Endothelial cell of umbilical vein (primary cell): ENCODE results near the gene ELL2. TPM values are rescaled to one million over a fixed set of nuclear protein-coding genes. Genes with fewer than 3 reads are reported as not detected.
"Not testable (repeated sequence)": the region's sequence is repeated elsewhere in the genome, so short reads cannot be mapped to it uniquely, and the experiment has no call there.

Experiments
- BruUV-seq: library from RNA; stranded (reverse); fragments of 400-500 nt; replicated peaks from 2 replicates; lab custom pipeline; 2021; lab: Mats Ljungman, UMichigan
- CTCF ChIA-PET: fragments of 300-600, 350-600 bp; sonication (Branson Sonifier 250); formaldehyde crosslinking; loops from one replicate; lab custom pipeline; 2021; ENCODE audit warnings: antibody characterized with exemption, inconsistent platforms; lab: Charles Lee
- POLR2A ChIA-PET: fragments of 300-600, 350-600 bp; sonication (Branson Sonifier 250); formaldehyde crosslinking; loops from one replicate; lab custom pipeline; 2021; ENCODE audit warnings: antibody characterized with exemption, inconsistent platforms; lab: Charles Lee
- DNase-seq: peaks from one replicate; pipeline ENCODE4 v3.0.0-alpha.2; 2011; ENCODE audit warnings: low read depth, low spot score
- FAIRE-seq: peaks from 2 replicates; lab custom pipeline; 2011; peaks lifted over from hg19 to GRCh38; lab: Jason Lieb, UNC
- H2AFZ ChIP-seq: 2 replicates; pipeline ENCODE4 v1.6.0; 2012; ENCODE audit warnings: low read depth, low read length, control low read depth, inconsistent platforms
- H3K27ac ChIP-seq: 2 replicates; pipeline ENCODE4 v1.5.1; 2011; ENCODE audit warnings: low read depth, mild to moderate bottlenecking, control low read depth, low read length, moderate library complexity; ENCODE audit not compliant: insufficient read depth
- H3K27me3 ChIP-seq, 2 experiments: 2 replicates each; pipeline versions ENCODE4 v1.6.0 to v1.6.1; 2011; ENCODE audit warnings: low read length in 2 of 2, mixed read lengths in 1 of 2; ENCODE audit not compliant: control insufficient read depth in 2 of 2, insufficient read depth in 2 of 2
- H3K36me3 ChIP-seq, 2 experiments: 2 replicates in 1 of 2; 3 replicates in 1 of 2; pipeline ENCODE4 v1.5.1; 2011; ENCODE audit warnings: low read length in 2 of 2, mild to moderate bottlenecking in 1 of 2, moderate library complexity in 1 of 2; ENCODE audit not compliant: control insufficient read depth in 2 of 2, insufficient read depth in 2 of 2; ENCODE audit errors: extremely low read depth in 1 of 2
- H3K4me1 ChIP-seq: 3 replicates; pipeline ENCODE4 v1.5.1; 2011; ENCODE audit warnings: mild to moderate bottlenecking, low read length; ENCODE audit not compliant: control insufficient read depth, insufficient read depth; ENCODE audit errors: extremely low read depth
- H3K4me2 ChIP-seq: 2 replicates; pipeline ENCODE4 v1.6.1; 2011; ENCODE audit warnings: low read length, control low read depth, mixed read lengths; ENCODE audit not compliant: insufficient read depth
- H3K4me3 ChIP-seq, 3 experiments: fragments of 200-600 bp in 1 of 3; sonication (generic), shearing (Covaris generic) in 1 of 3; replicated peaks in 1 of 3; 2 replicates each; pipeline ENCODE4 v1.5.1; 2011 to 2016; ENCODE audit warnings: control low read depth in 3 of 3, low read length in 3 of 3, mild to moderate bottlenecking in 2 of 3, inconsistent platforms in 1 of 3, low read depth in 1 of 3, moderate library complexity in 1 of 3; ENCODE audit not compliant: insufficient read depth in 1 of 3
- H3K79me2 ChIP-seq: 2 replicates; pipeline ENCODE4 v1.6.0; 2012; ENCODE audit warnings: low read length, inconsistent platforms; ENCODE audit not compliant: control insufficient read depth, insufficient read depth
- H3K9ac ChIP-seq: replicated peaks from 2 replicates; pipeline ENCODE3; 2011; ENCODE audit warnings: low read length, control low read depth; ENCODE audit not compliant: insufficient read depth; ENCODE audit errors: extremely low read depth
- H3K9me1 ChIP-seq: replicated peaks from 3 replicates; pipeline ENCODE4 v1.6.0; 2011; ENCODE audit warnings: mild to moderate bottlenecking, low read length; ENCODE audit not compliant: control insufficient read depth, insufficient read depth; ENCODE audit errors: extremely low read depth
- H3K9me3 ChIP-seq: replicated peaks from 2 replicates; pipeline ENCODE4 v1.5.1; 2012; ENCODE audit warnings: low read length, inconsistent platforms; ENCODE audit not compliant: control insufficient read depth, insufficient read depth
- H4K20me1 ChIP-seq: replicated peaks from 2 replicates; pipeline ENCODE3; 2011; ENCODE audit warnings: mild to moderate bottlenecking, low read length; ENCODE audit not compliant: control insufficient read depth, insufficient read depth; ENCODE audit errors: extremely low read depth
- POLR2A ChIP-seq: IDR thresholded peaks from 2 replicates; pipeline ENCODE4 v1.6.1; 2012; ENCODE audit warnings: low read depth, mild to moderate bottlenecking, control low read depth, low read length
- dilution Hi-C: fragments of 300-500 bp; cut with MboI; formaldehyde crosslinking; loops from one replicate; pipeline ENCODE4 v1.15.0; 2019; ENCODE audit warnings: low sequenced_read_pairs; ENCODE audit not compliant: extremely low pct_ligation_motif_present
- intact Hi-C: fragments of 100-400 bp; cut with micrococcal nuclease; formaldehyde crosslinking; loops from one replicate; pipeline ENCODE4 v1.10.0; 2022
- polyA plus RNA-seq, 4 experiments: library from polyadenylated mRNA; depleted of rRNA in 3 of 4; stranded (reverse) in 3 of 4; unstranded in 1 of 4; fragments of >200 nt; gene quantifications; 2 replicates each; pipeline versions ENCODE4 v1.2.1 to v1.2.3, GENCODE V29; 2011 to 2012; ENCODE audit warnings: missing spikeins in 1 of 4
- total RNA-seq: library from RNA; stranded (reverse); gene quantifications from 2 replicates; pipeline ENCODE4 v1.2.3, GENCODE V29; 2021

Gene ELL2
- total and polyA plus RNA-seq, 2 donors (not counting 3 experiments of a cell fraction or from before 2014, with no cell fraction given) = 6.8 to 26.0 TPM

DNA sequence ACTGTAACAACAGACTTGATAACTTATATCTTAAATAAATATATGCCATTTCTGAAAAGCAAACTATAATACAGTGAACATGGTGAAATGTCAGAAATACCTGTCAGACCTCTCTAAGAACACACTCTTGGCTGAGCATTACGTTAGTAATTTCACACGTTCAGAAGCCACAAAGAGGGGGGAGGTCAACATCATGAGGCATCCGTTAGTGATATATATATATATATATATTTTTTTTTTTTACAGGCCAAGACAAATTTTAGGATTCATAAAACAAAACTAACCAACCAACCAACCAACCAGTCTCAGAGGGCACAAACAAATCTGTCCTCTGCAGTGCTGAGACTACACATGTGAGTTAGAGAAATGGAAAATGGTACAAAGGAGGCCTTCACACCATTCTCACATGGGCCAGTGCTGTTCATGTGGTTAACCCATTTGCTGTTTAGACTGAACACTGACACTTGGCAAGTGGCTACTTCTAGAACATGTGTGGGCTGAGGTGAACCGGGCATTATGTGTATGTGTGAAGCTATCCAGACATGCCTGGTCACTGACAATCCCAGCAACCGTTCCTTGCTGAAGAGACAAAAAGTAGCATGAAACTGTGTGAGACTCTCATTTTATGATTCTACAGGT lies 54.5 kb downstream of the ELL2 start:
- no peaks in the 10 kb centered on the region for H3K36me3 ChIP-seq
- no peak for FAIRE-seq

GRCh38 chr5:95906398-95906797 lies 55.3 kb downstream of the ELL2 start:
- H3K4me1 ChIP-seq, H4K20me1 ChIP-seq, H3K27ac ChIP-seq, H2AFZ ChIP-seq, DNase-seq, POLR2A ChIA-PET, H3K9me3 ChIP-seq, BruUV-seq, H3K4me2 ChIP-seq, H3K27me3 ChIP-seq, H3K79me2 ChIP-seq, H3K36me3 ChIP-seq, dilution Hi-C loops, intact Hi-C loops, CTCF ChIA-PET, FAIRE-seq, H3K4me3 ChIP-seq, H3K9me1 ChIP-seq, H3K9ac ChIP-seq: not testable (repeated sequence)

More for the DNA sequence above, 54.5 kb downstream of the ELL2 start:
- Histone ChIP-seq H3K9me3 (no peaks in the 10 kb centered on the region), H2AFZ (no peak overlapping the region), H3K27ac (no peak overlapping the region), H3K9me1 (no peaks in the 10 kb centered on the region), H3K27me3 (no peaks in the 10 kb centered on the region), H3K9ac (no peak overlapping the region), H3K79me2 (peaks cover 2% of the 10 kb centered on the region), H3K4me1 (peaks cover under 1% of the 10 kb centered on the region), H3K4me2 (no peak overlapping the region), H4K20me1 (no peaks in the 10 kb centered on the region), H3K4me3 (no peak overlapping the region)
- BruUV-seq = no TSS peak
- intact Hi-C loops (no loop called here), dilution Hi-C loops (no loop called here)
- no peak for TF ChIP-seq POLR2A
- CTCF ChIA-PET = interaction anchor here (1.0 kb wide), 1 partner anchor 24 kb away, joined by 3 read pairs; no protein-coding TSS in a partner anchor
- no peak for DNase-seq
- POLR2A ChIA-PET = no interaction called here
